ENCODE measurements around the gene HNRNPM. TPM values are rescaled to one million over a fixed set of nuclear protein-coding genes. Genes with fewer than 3 reads are reported as not detected.
"Not testable (repeated sequence)": the region's sequence is repeated elsewhere in the genome, so short reads cannot be mapped to it uniquely, and the experiment has no call there.

The HNRNPM gene
- total RNA-seq, 1 experiment from 2014 or later, result 69.7 TPM

GRCh38 chr19:8425331-8425730 lies 19.4 kb upstream of the HNRNPM start:
- not testable (repeated sequence) for DNase-seq (ENCODE audit: extremely low read depth, low read depth)

GRCh38 chr19:8426283-8426682 lies 18.5 kb upstream of the HNRNPM start:
- no peak for DNase-seq (ENCODE audit: extremely low read depth, low read depth)

- no peak for DNase-seq (ENCODE audit: extremely low read depth, low read depth)
These were observed 15.7 kb upstream of the HNRNPM start for GRCh38 chr19:8429044-8429443.

- no peak for DNase-seq (ENCODE audit: extremely low read depth, low read depth)
These were observed 14.9 kb upstream of the HNRNPM start for GRCh38 chr19:8429826-8430225.

- DNase-seq (ENCODE audit: extremely low read depth, low read depth), result no peak
These were observed 14.1 kb upstream of the HNRNPM start for GRCh38 chr19:8430650-8431049.

GRCh38 chr19:8438236-8438635 lies 6.5 kb upstream of the HNRNPM start:
- DNase-seq (ENCODE audit: extremely low read depth, low read depth), result no peak

GRCh38 chr19:8441725-8442544 lies 2.8 kb upstream of the HNRNPM start:
- no peak for DNase-seq (ENCODE audit: extremely low read depth, low read depth)

- DNase-seq (ENCODE audit: extremely low read depth, low read depth), result not testable (repeated sequence)
These were observed 567 bp upstream of the HNRNPM start for GRCh38 chr19:8444140-8444676.

GRCh38 chr19:8445488-8446001 lies 770 bp downstream of the HNRNPM start:
- no peak for DNase-seq (ENCODE audit: extremely low read depth, low read depth)

GRCh38 chr19:8446061-8446709 lies 1.4 kb downstream of the HNRNPM start:
- no peak for DNase-seq (ENCODE audit: extremely low read depth, low read depth)

GRCh38 chr19:8449830-8450229 lies 5.1 kb downstream of the HNRNPM start:
- no peak for DNase-seq (ENCODE audit: extremely low read depth, low read depth)

GRCh38 chr19:8451377-8451776 lies 6.6 kb downstream of the HNRNPM start:
- no peak for DNase-seq (ENCODE audit: extremely low read depth, low read depth)

GRCh38 chr19:8451885-8452284 lies 7.1 kb downstream of the HNRNPM start:
- no peak for DNase-seq (ENCODE audit: extremely low read depth, low read depth)

GRCh38 chr19:8452446-8453123 lies 7.8 kb downstream of the HNRNPM start:
- no peak for DNase-seq (ENCODE audit: extremely low read depth, low read depth)

GRCh38 chr19:8453616-8454015 lies 8.8 kb downstream of the HNRNPM start:
- DNase-seq (ENCODE audit: extremely low read depth, low read depth), result no peak

- no peak for DNase-seq (ENCODE audit: extremely low read depth, low read depth)
These were observed 9.4 kb downstream of the HNRNPM start for GRCh38 chr19:8454218-8454617.

- no peak for DNase-seq (ENCODE audit: extremely low read depth, low read depth)
These were observed 10.2 kb downstream of the HNRNPM start for GRCh38 chr19:8455018-8455417.

- DNase-seq (ENCODE audit: extremely low read depth, low read depth), result no peak
These were observed 11.3 kb downstream of the HNRNPM start for GRCh38 chr19:8456064-8456463.

GRCh38 chr19:8457209-8457608 lies 12.4 kb downstream of the HNRNPM start:
- DNase-seq (ENCODE audit: extremely low read depth, low read depth), result no peak

- DNase-seq (ENCODE audit: extremely low read depth, low read depth), result no peak
These were observed 13.1 kb downstream of the HNRNPM start for GRCh38 chr19:8457827-8458226.

- DNase-seq (ENCODE audit: extremely low read depth, low read depth), result no peak
These were observed 13.6 kb downstream of the HNRNPM start for GRCh38 chr19:8458380-8458779.
